Effector memory CD8-positive, alpha-beta T cell (primary cell): ENCODE data around the gene MAP3K12.

Experiments
- ATAC-seq: fragments of 150-1000 bp; cut with Tn5 transposase; replicated peaks from 2 replicates; pipeline ENCODE4 v1.10.0; 2021; ENCODE audit warnings: mild to moderate bottlenecking, moderate library complexity
- DNase-seq, 3 experiments: peaks; one replicate each; pipeline ENCODE4 v3.0.0; 2021
- H3K27ac Mint-ChIP-seq, 2 donors: one replicate each; pipeline ENCODE4 v1.8.0; 2022; ENCODE audit warnings: mild to moderate bottlenecking in 2 of 2, mixed read lengths in 2 of 2, moderate library complexity in 2 of 2
- H3K27me3 Mint-ChIP-seq, 2 donors: one replicate each; pipeline ENCODE4 v1.8.0; 2022; ENCODE audit warnings: mixed read lengths in 2 of 2
- H3K36me3 Mint-ChIP-seq: one replicate; pipeline ENCODE4 v1.8.0; 2022; ENCODE audit warnings: mild to moderate bottlenecking, moderate library complexity, mixed read lengths; ENCODE audit not compliant: insufficient read depth
- H3K4me1 Mint-ChIP-seq, 2 donors: one replicate each; pipeline ENCODE4 v1.8.0; 2022; ENCODE audit warnings: low read depth in 2 of 2, mixed read lengths in 2 of 2
- H3K4me3 Mint-ChIP-seq, 2 donors: one replicate each; pipeline ENCODE4 v1.8.0; 2022; ENCODE audit warnings: mild to moderate bottlenecking in 2 of 2, mixed read lengths in 2 of 2, moderate library complexity in 2 of 2
- H3K9me3 Mint-ChIP-seq, 2 donors: one replicate each; pipeline ENCODE4 v1.8.0; 2022; ENCODE audit warnings: mixed read lengths in 2 of 2

MAP3K12 gene

DNA sequence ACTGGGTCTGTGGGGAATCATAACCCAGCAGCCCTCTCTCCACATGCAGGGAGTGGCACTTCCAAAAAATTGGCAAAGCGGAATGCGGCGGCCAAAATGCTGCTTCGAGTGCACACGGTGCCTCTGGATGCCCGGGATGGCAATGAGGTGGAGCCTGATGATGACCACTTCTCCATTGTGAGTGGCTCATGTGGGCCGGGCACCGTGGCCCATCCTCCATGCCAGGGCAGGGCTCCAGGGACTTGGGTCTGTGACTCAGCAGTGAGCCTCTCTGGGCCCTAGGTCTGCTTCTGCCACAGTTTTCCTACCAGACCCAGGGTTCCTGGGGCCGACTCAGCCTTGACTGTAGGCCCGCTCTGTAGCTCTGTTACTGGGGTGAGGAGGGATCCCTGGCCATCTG, 5.8 kb upstream of the MAP3K12 start:
- Mint-ChIP-seq H3K27me3 (no peaks in the 10 kb centered on the region), H3K9me3 (no peaks in the 10 kb centered on the region), H3K4me3 (no peak overlapping the region), H3K36me3 (peaks cover 19% of the 10 kb centered on the region), H3K4me1 (peaks cover 18 to 22% of the 10 kb centered on the region in 2 donors), H3K27ac (no peak overlapping the region)
- DNase-seq (no peak), ATAC-seq (no peak)

DNA sequence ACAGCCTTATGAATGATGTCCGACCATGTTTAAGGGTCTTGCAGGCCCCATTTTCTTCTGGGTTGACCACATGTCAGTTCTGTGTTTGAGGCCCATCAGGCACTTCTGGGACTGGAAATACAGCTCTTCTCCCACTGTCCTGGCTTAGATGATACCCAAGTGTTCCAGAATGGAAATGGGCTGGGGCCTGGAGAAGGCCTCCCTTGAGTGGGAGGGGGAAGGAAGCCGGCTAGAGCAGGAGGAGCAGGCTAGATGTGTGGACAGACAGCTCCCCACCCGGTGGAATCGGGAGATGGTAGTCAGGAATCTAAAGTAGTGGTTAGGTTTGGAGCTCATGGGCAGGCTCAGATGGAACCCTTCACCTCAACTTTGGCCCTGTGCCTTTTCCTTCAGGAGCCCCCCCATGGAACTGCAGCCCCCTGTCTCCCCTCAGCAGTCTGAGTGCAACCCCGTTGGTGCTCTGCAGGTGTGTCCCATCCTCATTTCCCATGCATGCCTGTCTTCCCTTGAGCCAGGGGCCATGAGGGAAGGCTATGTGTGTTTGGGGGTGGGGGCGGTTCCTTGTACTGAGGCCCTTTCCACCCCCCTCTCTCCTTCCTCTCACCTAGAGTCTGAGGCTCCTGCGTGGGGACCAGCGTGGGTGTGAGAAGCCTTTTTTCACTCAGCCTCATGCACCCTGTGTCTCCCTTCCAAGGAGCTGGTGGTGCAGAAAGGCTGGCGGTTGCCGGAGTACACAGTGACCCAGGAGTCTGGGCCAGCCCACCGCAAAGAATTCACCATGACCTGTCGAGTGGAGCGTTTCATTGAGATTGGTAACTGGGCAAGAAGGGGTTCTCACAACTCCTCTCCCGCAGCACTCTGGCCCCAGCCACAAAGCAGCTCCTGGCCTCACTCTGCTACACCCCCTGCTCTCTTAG, 5.0 kb upstream of the MAP3K12 start:
- H3K27ac Mint-ChIP-seq, result no peak overlapping the region
- peaks cover 23 to 27% of the 10 kb centered on the region in 2 donors for H3K4me1 Mint-ChIP-seq
- ATAC-seq (no peak), DNase-seq (no peak)
- H3K27me3 Mint-ChIP-seq, result no peaks in the 10 kb centered on the region
- H3K4me3 Mint-ChIP-seq, result no peak overlapping the region
- peaks cover 24% of the 10 kb centered on the region for H3K36me3 Mint-ChIP-seq
- H3K9me3 Mint-ChIP-seq, result no peaks in the 10 kb centered on the region

DNA sequence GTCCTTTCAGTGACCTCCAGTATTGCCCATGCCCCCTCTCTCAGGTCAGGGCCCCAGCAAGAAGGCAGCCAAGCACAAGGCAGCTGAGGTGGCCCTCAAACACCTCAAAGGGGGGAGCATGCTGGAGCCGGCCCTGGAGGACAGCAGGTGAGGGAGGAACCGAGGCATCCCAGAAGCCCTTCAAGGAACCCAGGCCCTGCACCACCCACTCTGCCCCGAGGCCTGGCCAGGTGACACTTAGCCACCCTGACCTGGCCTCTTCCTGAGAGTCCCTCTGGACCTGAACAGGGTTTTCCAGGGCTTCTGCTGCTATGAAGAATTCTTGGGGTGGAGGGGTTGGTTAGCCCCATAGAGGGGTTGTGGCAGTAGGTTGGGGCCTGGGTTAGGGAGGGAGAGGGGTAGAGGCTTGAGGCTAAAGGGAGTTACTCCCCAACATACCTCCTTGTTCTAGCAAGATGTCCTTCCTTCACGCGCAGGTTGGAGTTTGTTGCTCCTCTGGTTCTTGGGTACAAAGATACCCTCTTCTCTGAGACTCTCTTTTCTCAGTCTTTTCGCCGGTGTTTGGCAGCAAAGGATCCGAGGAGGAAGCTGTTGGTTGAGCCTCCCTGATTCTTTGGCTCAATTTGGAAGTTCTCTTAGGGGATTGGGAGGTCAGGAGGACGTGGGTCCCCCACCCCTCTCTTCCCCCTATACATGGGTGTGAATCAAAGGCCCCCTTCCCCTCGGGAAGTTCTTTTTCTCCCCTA, 3.9 kb upstream of the MAP3K12 start:
- Mint-ChIP-seq H3K4me3 (peak overlapping the region in 1 of 2 donors; percentile 8), H3K27ac (no peak overlapping the region), H3K36me3 (peaks cover 35% of the 10 kb centered on the region), H3K9me3 (no peaks in the 10 kb centered on the region), H3K27me3 (no peaks in the 10 kb centered on the region), H3K4me1 (peaks cover 30 to 32% of the 10 kb centered on the region in 2 donors)
- DNase-seq (no peak), ATAC-seq (no peak)

DNA sequence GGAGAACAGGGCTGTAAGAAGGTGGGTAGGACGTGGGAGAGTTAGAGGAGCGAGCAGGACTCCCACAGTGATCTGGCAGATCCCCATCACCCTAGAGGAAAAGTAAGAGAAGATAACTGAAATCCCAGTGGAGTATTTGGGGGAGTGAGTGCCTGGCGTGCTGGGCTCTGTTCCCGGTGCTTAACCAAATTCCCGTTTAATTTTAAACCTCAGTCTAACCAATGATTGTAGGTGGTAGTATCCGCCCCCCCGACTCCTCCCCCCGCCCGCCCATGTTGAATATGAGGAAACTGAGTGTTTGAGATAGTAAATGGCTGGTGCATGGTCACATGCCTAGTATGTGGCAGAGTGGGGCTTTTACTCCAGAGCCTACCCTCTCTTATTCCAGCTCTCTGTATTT, 3.1 kb upstream of the MAP3K12 start:
- H3K9me3 Mint-ChIP-seq, result no peaks in the 10 kb centered on the region
- ATAC-seq, result no peak
- H3K36me3 Mint-ChIP-seq, result peaks cover 36% of the 10 kb centered on the region
- no peak for DNase-seq
- peak overlapping the region; percentile 97 to 99 for H3K27ac Mint-ChIP-seq
- peaks cover 32 to 34% of the 10 kb centered on the region in 2 donors for H3K4me1 Mint-ChIP-seq
- H3K4me3 Mint-ChIP-seq, result peak overlapping the region in 1 of 2 donors; percentile 90
- no peaks in the 10 kb centered on the region for H3K27me3 Mint-ChIP-seq

DNA sequence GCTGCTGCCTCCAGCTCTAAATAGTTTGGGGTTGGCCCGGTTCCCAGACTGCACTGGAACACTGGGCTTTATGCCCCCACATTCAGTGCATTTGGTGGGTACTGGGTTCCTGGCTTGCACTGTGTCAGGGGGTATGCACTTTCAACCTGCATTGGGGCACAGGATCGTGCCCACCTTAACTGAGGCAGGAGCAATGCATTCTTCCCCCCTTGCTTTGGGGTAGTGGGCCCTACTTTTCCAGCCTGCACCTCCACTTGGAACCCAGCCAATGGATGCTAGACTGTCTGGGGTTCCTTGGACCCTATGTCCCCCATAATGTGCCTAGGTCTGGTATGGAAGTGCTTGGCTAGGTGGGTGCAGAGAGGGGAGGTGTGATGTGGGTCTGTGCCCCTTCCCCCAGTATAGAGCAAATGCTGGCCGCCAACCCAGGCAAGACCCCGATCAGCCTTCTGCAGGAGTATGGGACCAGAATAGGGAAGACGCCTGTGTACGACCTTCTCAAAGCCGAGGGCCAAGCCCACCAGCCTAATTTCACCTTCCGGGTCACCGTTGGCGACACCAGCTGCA, 2.4 kb upstream of the MAP3K12 start:
- Mint-ChIP-seq H3K9me3 (no peaks in the 10 kb centered on the region), H3K36me3 (peaks cover 36% of the 10 kb centered on the region), H3K4me1 (peaks cover 32 to 38% of the 10 kb centered on the region in 2 donors), H3K27me3 (no peaks in the 10 kb centered on the region), H3K27ac (peak overlapping the region; percentile 97 to 99), H3K4me3 (peak overlapping the region; percentile 90 to 95)
- ATAC-seq (no peak), DNase-seq (no peak)

DNA sequence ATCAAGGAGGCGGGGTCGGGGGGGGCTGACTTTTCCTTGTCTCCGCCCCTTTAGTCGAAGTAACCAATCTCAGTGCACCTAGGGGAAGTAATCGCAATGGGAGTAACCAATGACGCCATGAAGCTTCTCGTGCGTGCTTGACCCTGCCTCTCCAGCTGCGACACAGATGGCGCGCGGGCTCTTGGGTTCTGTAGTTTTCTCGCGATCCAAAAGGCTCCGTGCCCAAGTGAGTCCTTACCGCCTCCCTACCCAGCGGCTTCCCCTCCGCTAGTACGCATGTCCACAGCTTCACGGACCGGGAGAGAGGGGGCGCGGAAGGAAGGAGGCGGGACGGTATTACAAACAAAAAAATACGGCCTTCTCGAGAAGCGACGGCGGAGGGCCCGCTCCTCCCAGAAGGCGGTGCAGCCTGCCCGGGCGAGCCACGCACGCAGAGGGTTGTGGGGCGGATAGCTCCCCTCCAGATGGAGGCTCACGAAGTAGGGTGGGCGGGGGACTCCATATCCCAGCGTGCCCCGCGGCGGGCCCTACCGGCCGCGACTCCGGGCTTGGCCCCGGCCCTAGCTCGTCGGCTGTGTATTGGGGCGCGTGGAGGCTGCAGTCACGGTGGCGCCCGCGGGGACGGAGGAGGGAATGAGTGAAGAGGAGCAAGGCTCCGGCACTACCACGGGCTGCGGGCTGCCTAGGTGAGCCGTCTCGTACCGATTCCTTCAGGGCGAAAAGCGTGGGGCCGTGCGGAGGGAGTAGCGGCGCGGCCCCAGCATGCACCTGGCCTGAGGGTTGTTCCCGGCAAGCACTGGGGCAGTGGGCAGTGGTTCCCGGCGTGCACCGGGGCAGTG, 1.7 kb upstream of the MAP3K12 start, which contains the start of gene TARBP2:
Gene TARBP2, plus strand, starts transcription at position 508 of the 839 bp plus-strand sequence. Its CDS starts 126 bp downstream, at position 634.
- Mint-ChIP-seq H3K4me1 (peaks cover 35 to 38% of the 10 kb centered on the region in 2 donors), H3K27ac (peak within 1 kb of the TSS; percentile 97 to 99), H3K4me3 (peak within 1 kb of the TSS; percentile 90 to 95), H3K36me3 (peaks cover 36% of the 10 kb centered on the region), H3K9me3 (no peaks in the 10 kb centered on the region), H3K27me3 (no peaks in the 10 kb centered on the region)
- DNase-seq (peak; percentile 91 to 99 (median 95)), ATAC-seq (peak; percentile 78)

DNA sequence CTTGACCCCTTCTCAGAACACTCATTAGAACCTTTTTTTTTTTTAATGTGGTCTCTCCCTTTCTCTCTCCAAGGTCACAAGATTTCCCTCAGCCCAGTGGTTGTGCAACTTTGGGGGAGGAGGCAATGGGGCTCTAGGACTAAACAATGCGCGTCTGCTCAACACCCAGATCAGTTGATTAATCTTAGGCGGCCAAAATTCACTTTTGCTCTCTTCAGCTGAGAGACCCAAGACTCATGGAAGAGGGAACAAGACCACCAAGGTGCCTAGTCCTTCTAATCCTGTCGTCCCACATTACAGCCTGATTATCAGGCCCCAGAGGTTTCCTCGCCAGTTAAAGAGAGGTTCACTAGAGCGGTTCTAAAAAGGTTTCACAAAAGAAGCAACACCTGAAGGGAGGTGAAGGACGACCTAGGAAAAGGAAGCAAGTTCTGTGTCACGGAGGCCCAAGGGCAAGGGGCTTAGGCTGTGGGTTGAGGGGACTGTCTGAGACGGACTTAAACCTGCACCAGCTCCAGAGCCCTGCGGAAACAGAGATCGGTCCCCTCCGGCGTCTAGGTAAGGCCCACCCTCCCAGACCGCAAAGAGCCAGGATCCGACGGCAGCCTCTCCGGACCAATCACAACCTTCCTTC, 1.0 kb upstream of the MAP3K12 start:
- no peaks in the 10 kb centered on the region for H3K27me3 Mint-ChIP-seq
- H3K4me1 Mint-ChIP-seq, result peaks cover 31 to 38% of the 10 kb centered on the region in 2 donors
- ATAC-seq, result no peak
- H3K36me3 Mint-ChIP-seq, result peaks cover 36% of the 10 kb centered on the region
- peak overlapping the region; percentile 90 to 95 for H3K4me3 Mint-ChIP-seq
- no peaks in the 10 kb centered on the region for H3K9me3 Mint-ChIP-seq
- H3K27ac Mint-ChIP-seq, result peak overlapping the region; percentile 97 to 99
- DNase-seq, result no peak

DNA sequence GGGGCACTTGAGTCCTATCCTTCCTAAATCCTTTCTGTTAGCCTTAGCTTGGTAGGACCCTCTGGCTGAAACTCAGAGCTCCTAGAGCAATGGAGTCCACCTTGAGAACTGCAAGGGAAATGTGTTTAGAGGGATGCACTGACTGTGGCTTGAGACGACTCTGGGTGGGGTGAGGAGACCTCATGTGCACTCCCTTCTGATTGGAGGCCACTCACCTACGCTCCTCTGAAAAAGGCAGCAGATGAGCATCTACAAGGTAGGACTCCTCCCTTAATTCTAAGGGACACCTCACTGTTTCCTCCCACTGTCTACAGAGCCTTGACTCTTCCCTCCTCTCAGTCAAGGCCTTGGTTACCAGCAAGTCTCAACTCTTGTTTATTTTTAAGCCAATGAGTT, 1.0 kb downstream of the MAP3K12 start:
- Mint-ChIP-seq H3K4me3 (peak overlapping the region; percentile 90 to 95), H3K4me1 (peaks cover 38 to 44% of the 10 kb centered on the region in 2 donors), H3K27ac (peak overlapping the region; percentile 82 to 97), H3K27me3 (no peaks in the 10 kb centered on the region), H3K36me3 (peaks cover 34% of the 10 kb centered on the region), H3K9me3 (no peaks in the 10 kb centered on the region)
- ATAC-seq (no peak), DNase-seq (no peak)

DNA sequence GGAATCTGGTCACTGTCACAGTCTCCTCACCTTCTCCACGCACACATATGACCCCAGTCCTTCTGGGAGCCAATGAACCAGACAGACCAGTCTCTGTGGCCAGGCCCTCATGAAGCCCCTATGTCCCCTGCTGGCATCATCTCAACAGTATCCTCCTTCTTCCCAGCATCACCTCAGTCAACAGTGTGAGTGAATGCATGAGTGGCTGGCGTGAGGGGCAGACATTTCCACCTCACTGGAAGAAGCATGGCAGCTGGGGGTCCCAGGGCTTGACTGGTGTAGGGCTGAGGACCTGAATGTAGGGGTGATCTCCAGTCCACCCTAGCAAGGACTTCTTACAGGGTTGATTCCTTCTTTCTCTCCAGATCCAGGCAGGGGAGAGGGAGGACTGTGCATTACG, 1.8 kb downstream of the MAP3K12 start:
- Mint-ChIP-seq H3K9me3 (no peaks in the 10 kb centered on the region), H3K27ac (no peak overlapping the region), H3K36me3 (peaks cover 42% of the 10 kb centered on the region), H3K27me3 (no peaks in the 10 kb centered on the region), H3K4me3 (no peak overlapping the region), H3K4me1 (peaks cover 41 to 46% of the 10 kb centered on the region in 2 donors)
- ATAC-seq (no peak), DNase-seq (no peak)

DNA sequence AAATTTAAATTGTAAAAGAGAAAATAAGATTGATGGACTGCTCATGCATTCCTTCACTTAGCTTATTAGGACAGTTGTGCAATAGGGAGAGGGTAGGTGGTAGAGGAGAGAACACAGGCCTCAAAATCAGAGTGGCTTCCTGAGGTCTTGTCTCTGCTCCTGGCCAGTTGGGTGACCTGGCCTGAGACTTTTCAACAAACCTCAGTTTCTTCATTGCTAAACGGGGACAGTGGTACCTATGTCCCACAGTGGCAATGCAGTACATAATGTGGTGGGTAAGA, 2.6 kb downstream of the MAP3K12 start:
- ATAC-seq, result no peak
- Mint-ChIP-seq H3K4me1 (peaks cover 43 to 44% of the 10 kb centered on the region in 2 donors), H3K9me3 (no peaks in the 10 kb centered on the region), H3K4me3 (no peak overlapping the region), H3K27me3 (no peaks in the 10 kb centered on the region), H3K27ac (no peak overlapping the region), H3K36me3 (peaks cover 47% of the 10 kb centered on the region)
- no peak for DNase-seq

DNA sequence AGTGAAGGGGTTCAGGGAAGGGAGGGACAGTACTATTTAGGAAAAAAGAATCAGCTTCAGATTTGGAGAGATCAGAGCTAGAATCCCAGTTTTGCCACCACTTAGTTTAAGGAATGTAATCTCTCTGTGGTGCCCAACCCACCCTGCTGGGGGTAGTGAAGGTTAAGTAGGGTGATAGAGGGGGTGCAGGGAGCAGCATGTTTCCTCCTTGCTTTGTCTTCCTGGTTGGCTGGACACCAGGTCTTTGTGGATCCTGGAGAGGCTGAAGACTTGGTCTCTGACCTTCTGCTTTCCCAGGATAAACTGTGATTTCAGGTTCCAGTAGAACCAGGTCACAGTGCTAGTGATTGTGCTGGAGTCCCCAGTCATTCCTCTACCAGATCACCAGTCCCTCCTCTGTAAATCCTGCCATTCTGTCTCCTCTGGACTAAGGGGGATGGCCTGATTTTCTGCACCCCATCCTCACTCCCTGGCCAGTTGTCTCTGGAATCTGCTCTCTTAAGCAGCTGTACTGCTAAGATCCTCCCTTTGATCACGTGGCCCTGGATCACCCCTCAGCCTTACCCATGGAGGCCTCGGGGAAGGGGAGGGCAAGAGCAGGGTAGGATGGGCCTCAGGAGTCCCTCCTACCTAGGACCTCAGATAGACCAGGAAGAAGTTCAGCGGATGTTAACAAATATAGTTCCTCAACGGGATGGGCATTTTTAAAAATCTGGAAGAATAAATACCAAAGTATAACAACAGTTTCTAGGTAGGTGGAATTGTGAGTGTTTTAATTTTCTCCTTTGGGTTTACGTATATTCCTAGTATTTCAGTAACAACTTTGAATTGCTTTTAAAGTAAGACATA, 3.1 kb downstream of the MAP3K12 start:
- no peaks in the 10 kb centered on the region for H3K9me3 Mint-ChIP-seq
- H3K4me1 Mint-ChIP-seq, result peaks cover 41 to 43% of the 10 kb centered on the region in 2 donors
- H3K27me3 Mint-ChIP-seq, result no peaks in the 10 kb centered on the region
- no peak for DNase-seq
- peaks cover 44% of the 10 kb centered on the region for H3K36me3 Mint-ChIP-seq
- no peak for ATAC-seq
- H3K27ac Mint-ChIP-seq, result no peak overlapping the region
- no peak overlapping the region for H3K4me3 Mint-ChIP-seq
